BLaER1 (cell line): ENCODE measurements around the gene ARID1B.

Experiments used
- H3K27ac ChIP-seq: shearing (Covaris generic); formaldehyde crosslinking; 2 replicates; pipeline ENCODE4 v1.8.1; 2022
- H3K27me3 ChIP-seq: shearing (Covaris generic); formaldehyde crosslinking; 2 replicates; pipeline ENCODE4 v1.8.1; 2022
- H3K36me3 ChIP-seq: shearing (Covaris generic); formaldehyde crosslinking; 2 replicates; pipeline ENCODE4 v1.8.1; 2022
- H3K4me1 ChIP-seq: shearing (Covaris generic); formaldehyde crosslinking; 2 replicates; pipeline ENCODE4 v1.8.1; 2022
- H3K4me2 ChIP-seq: shearing (Covaris generic); formaldehyde crosslinking; 2 replicates; pipeline ENCODE4 v1.8.1; 2022
- H3K4me3 ChIP-seq: shearing (Covaris generic); formaldehyde crosslinking; 2 replicates; pipeline ENCODE4 v1.8.1; 2022
- H3K9ac ChIP-seq: shearing (Covaris generic); formaldehyde crosslinking; 2 replicates; pipeline ENCODE4 v1.8.1; 2022
- H3K9me3 ChIP-seq: shearing (Covaris generic); formaldehyde crosslinking; 2 replicates; pipeline ENCODE4 v1.8.1; 2022
- H4K20me1 ChIP-seq: shearing (Covaris generic); formaldehyde crosslinking; 2 replicates; pipeline ENCODE4 v1.8.1; 2022
- Cebpa-rat ChIP-seq: shearing (Covaris generic); IDR thresholded peaks from 2 replicates; pipeline ENCODE4 v1.8.1; 2022

The ARID1B gene

GRCh38 chr6:157148391-157149323 is 371.5 kb downstream of the ARID1B start:
- no peak for TF ChIP-seq Cebpa-rat
- Histone ChIP-seq H3K9ac (no peak overlapping the region), H3K4me3 (no peak overlapping the region), H3K4me2 (no peak overlapping the region), H4K20me1 (peaks cover 41% of the 10 kb centered on the region), H3K27me3 (no peaks in the 10 kb centered on the region), H3K9me3 (no peaks in the 10 kb centered on the region), H3K27ac (no peak overlapping the region), H3K36me3 (peaks cover 77% of the 10 kb centered on the region), H3K4me1 (peaks cover 6% of the 10 kb centered on the region)

- TF ChIP-seq Cebpa-rat, result no peak
- no peak overlapping the region for H3K4me2 ChIP-seq
- no peaks in the 10 kb centered on the region for H3K9me3 ChIP-seq
- H3K27me3 ChIP-seq, result no peaks in the 10 kb centered on the region
- no peak overlapping the region for H3K27ac ChIP-seq
- H4K20me1 ChIP-seq, result peaks cover 27% of the 10 kb centered on the region
- no peak overlapping the region for H3K9ac ChIP-seq
- H3K4me1 ChIP-seq, result no peaks in the 10 kb centered on the region
- peaks cover 83% of the 10 kb centered on the region for H3K36me3 ChIP-seq
- no peak overlapping the region for H3K4me3 ChIP-seq
Observed at GRCh38 chr6:157150076-157150475, 372.9 kb downstream of the ARID1B start.

- Histone ChIP-seq H3K9me3 (no peaks in the 10 kb centered on the region), H3K9ac (no peak overlapping the region), H3K4me1 (no peaks in the 10 kb centered on the region), H3K4me3 (no peak overlapping the region), H3K36me3 (peaks cover 83% of the 10 kb centered on the region), H3K27ac (no peak overlapping the region), H3K4me2 (no peak overlapping the region), H4K20me1 (peaks cover 18% of the 10 kb centered on the region), H3K27me3 (no peaks in the 10 kb centered on the region)
- TF ChIP-seq Cebpa-rat, result no peak
Observed at GRCh38 chr6:157151029-157151428, 373.9 kb downstream of the ARID1B start.

- H3K27me3 ChIP-seq, result no peaks in the 10 kb centered on the region
- no peak overlapping the region for H3K4me2 ChIP-seq
- peaks cover 11% of the 10 kb centered on the region; the same call in 1 of the 2 replicates for H4K20me1 ChIP-seq
- TF ChIP-seq Cebpa-rat, result no peak
- no peak overlapping the region for H3K4me3 ChIP-seq
- peaks cover 83% of the 10 kb centered on the region for H3K36me3 ChIP-seq
- H3K9ac ChIP-seq, result no peak overlapping the region
- no peaks in the 10 kb centered on the region for H3K4me1 ChIP-seq
- no peak overlapping the region for H3K27ac ChIP-seq
- no peaks in the 10 kb centered on the region for H3K9me3 ChIP-seq
Observed at GRCh38 chr6:157151989-157152388, 374.8 kb downstream of the ARID1B start.

GRCh38 chr6:157152556-157152955 is 375.4 kb downstream of the ARID1B start:
- no peak overlapping the region for H3K9ac ChIP-seq
- no peaks in the 10 kb centered on the region for H3K27me3 ChIP-seq
- peaks cover 89% of the 10 kb centered on the region for H3K36me3 ChIP-seq
- H3K4me2 ChIP-seq, result no peak overlapping the region
- no peak for TF ChIP-seq Cebpa-rat
- peaks cover 11% of the 10 kb centered on the region; the same call in 1 of the 2 replicates for H4K20me1 ChIP-seq
- H3K9me3 ChIP-seq, result no peaks in the 10 kb centered on the region
- no peak overlapping the region for H3K4me3 ChIP-seq
- no peaks in the 10 kb centered on the region for H3K4me1 ChIP-seq
- no peak overlapping the region for H3K27ac ChIP-seq

GRCh38 chr6:157155804-157156203 is 378.6 kb downstream of the ARID1B start:
- H3K27me3 ChIP-seq, result no peaks in the 10 kb centered on the region
- H3K27ac ChIP-seq, result no peak overlapping the region
- H3K9ac ChIP-seq, result no peak overlapping the region
- no peaks in the 10 kb centered on the region for H3K9me3 ChIP-seq
- H3K4me1 ChIP-seq, result no peaks in the 10 kb centered on the region
- no peak overlapping the region for H3K4me2 ChIP-seq
- 0 out of 2 replicates have a peak, but pooled peaks cover 12% of the 10 kb centered on the region for H4K20me1 ChIP-seq
- H3K4me3 ChIP-seq, result no peak overlapping the region
- no peak for TF ChIP-seq Cebpa-rat
- peaks cover 92% of the 10 kb centered on the region for H3K36me3 ChIP-seq

GRCh38 chr6:157157258-157157657 is 380.1 kb downstream of the ARID1B start:
- Histone ChIP-seq H3K4me1 (no peaks in the 10 kb centered on the region), H3K4me2 (no peak overlapping the region), H3K4me3 (no peak overlapping the region), H3K9me3 (no peaks in the 10 kb centered on the region), H3K9ac (no peak overlapping the region), H4K20me1 (0 out of 2 replicates have a peak, but pooled peaks cover 14% of the 10 kb centered on the region), H3K27ac (no peak overlapping the region), H3K27me3 (no peaks in the 10 kb centered on the region), H3K36me3 (peaks cover 83% of the 10 kb centered on the region)
- no peak for TF ChIP-seq Cebpa-rat

GRCh38 chr6:157158456-157158855 is 381.3 kb downstream of the ARID1B start:
- TF ChIP-seq Cebpa-rat, result no peak
- H3K9ac ChIP-seq, result no peak overlapping the region
- H3K27me3 ChIP-seq, result no peaks in the 10 kb centered on the region
- H3K4me1 ChIP-seq, result no peaks in the 10 kb centered on the region
- H4K20me1 ChIP-seq, result peaks cover 24% of the 10 kb centered on the region; the same call in 1 of the 2 replicates
- H3K27ac ChIP-seq, result no peak overlapping the region
- H3K4me2 ChIP-seq, result no peak overlapping the region
- H3K9me3 ChIP-seq, result no peaks in the 10 kb centered on the region
- no peak overlapping the region for H3K4me3 ChIP-seq
- H3K36me3 ChIP-seq, result peaks cover 86% of the 10 kb centered on the region

GRCh38 chr6:157158897-157159296 is 381.7 kb downstream of the ARID1B start:
- Histone ChIP-seq H3K9me3 (no peaks in the 10 kb centered on the region), H3K4me1 (no peaks in the 10 kb centered on the region), H3K36me3 (peaks cover 86% of the 10 kb centered on the region), H4K20me1 (peaks cover 28% of the 10 kb centered on the region; the same call in 1 of the 2 replicates), H3K4me2 (no peak overlapping the region), H3K27me3 (no peaks in the 10 kb centered on the region), H3K9ac (no peak overlapping the region), H3K4me3 (no peak overlapping the region), H3K27ac (no peak overlapping the region)
- no peak for TF ChIP-seq Cebpa-rat

GRCh38 chr6:157159348-157159747 is 382.2 kb downstream of the ARID1B start:
- TF ChIP-seq Cebpa-rat, result no peak
- Histone ChIP-seq H3K4me2 (no peak overlapping the region), H4K20me1 (peaks cover 28% of the 10 kb centered on the region; the same call in 1 of the 2 replicates), H3K36me3 (peaks cover 85% of the 10 kb centered on the region), H3K4me3 (no peak overlapping the region), H3K4me1 (no peaks in the 10 kb centered on the region), H3K27ac (no peak overlapping the region), H3K27me3 (no peaks in the 10 kb centered on the region), H3K9me3 (no peaks in the 10 kb centered on the region), H3K9ac (no peak overlapping the region)
